GM23338 (cell line): ENCODE measurements around the gene SLC12A5.

ENCODE experiments used
- ETS1 ChIP-seq: IDR thresholded peaks from 2 replicates; pipeline ENCODE4 v1.6.1; 2016; ENCODE audit warnings: antibody characterized with exemption
- EZH2phosphoT487 ChIP-seq: fragments of 200-600 bp; sonication (generic); IDR thresholded peaks from one replicate; pipeline ENCODE4 v1.8.1; 2018; ENCODE audit warnings: antibody characterized with exemption; ENCODE audit not compliant: unreplicated experiment
- JUNB ChIP-seq: IDR thresholded peaks from one replicate; pipeline ENCODE4 v1.6.1; 2016; ENCODE audit warnings: antibody characterized with exemption; ENCODE audit not compliant: unreplicated experiment
- POLR2AphosphoS5 ChIP-seq: IDR thresholded peaks from 2 replicates; pipeline ENCODE4 v1.6.1; 2016; ENCODE audit warnings: antibody characterized with exemption, low read depth
- REST ChIP-seq: IDR thresholded peaks from one replicate; pipeline ENCODE4 v1.6.1; 2018; ENCODE audit warnings: antibody characterized with exemption; ENCODE audit not compliant: unreplicated experiment
- ZNF331 ChIP-seq: fragments of 250-450 bp; sonication (Bioruptor Pico); IDR thresholded peaks from 2 replicates; pipeline ENCODE4 v1.5.0; 2020; ENCODE audit warnings: low read depth, mild to moderate bottlenecking, moderate library complexity
- TF ChIP-seq, protein P1 (sequence below), 2 experiments: fragments of 200-600 bp in 1 of 2; sonication (generic) in 1 of 2; conservative IDR thresholded peaks; 2 replicates each; pipeline versions ENCODE4 v1.5.1 to v1.6.1; 2016 to 2017; ENCODE audit warnings: antibody characterized with exemption in 2 of 2, low read depth in 2 of 2, mild to moderate bottlenecking in 2 of 2, moderate library complexity in 1 of 2

- TF ChIP-seq, protein P1, sequence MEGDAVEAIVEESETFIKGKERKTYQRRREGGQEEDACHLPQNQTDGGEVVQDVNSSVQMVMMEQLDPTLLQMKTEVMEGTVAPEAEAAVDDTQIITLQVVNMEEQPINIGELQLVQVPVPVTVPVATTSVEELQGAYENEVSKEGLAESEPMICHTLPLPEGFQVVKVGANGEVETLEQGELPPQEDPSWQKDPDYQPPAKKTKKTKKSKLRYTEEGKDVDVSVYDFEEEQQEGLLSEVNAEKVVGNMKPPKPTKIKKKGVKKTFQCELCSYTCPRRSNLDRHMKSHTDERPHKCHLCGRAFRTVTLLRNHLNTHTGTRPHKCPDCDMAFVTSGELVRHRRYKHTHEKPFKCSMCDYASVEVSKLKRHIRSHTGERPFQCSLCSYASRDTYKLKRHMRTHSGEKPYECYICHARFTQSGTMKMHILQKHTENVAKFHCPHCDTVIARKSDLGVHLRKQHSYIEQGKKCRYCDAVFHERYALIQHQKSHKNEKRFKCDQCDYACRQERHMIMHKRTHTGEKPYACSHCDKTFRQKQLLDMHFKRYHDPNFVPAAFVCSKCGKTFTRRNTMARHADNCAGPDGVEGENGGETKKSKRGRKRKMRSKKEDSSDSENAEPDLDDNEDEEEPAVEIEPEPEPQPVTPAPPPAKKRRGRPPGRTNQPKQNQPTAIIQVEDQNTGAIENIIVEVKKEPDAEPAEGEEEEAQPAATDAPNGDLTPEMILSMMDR (conservative IDR thresholded peaks at IDR 0.05; ENCODE audit: low read depth in 2 of 2) = no peak
- TF ChIP-seq POLR2AphosphoS5 (no peak), REST (no peak), ETS1 (no peak), EZH2phosphoT487 (no peak), JUNB (no peak), ZNF331 (CRISPR knock-in tag) (no peak)
These were observed 21.4 kb downstream of the SLC12A5 start for GRCh38 chr20:46050444-46050843.
